Measurements from ENCODE around the gene TMEM132D. TPM values are rescaled to one million over a fixed set of nuclear protein-coding genes. Genes with fewer than 3 reads are reported as not detected.

The TMEM132D gene
- total and polyA plus RNA-seq, 4 donors = 0.06 to 0.20 (median 0.13) TPM

GRCh38 chr12:129351481-129351880 lies 552.3 kb downstream of the TMEM132D start:
- ATAC-seq (ENCODE audit: insufficient read depth, low FRiP score) (no peak), DNase-seq (no peak)
- no peak for TF ChIP-seq CTCF (IDR thresholded peaks at IDR 0.05; ENCODE audit: control extremely low read depth, extremely low read depth)

GRCh38 chr12:129339336-129339735 lies 564.5 kb downstream of the TMEM132D start:
- ATAC-seq (ENCODE audit: insufficient read depth, low FRiP score) = no peak
- no peak for DNase-seq
- peaks cover 0 to 6% (median 4%) of the 10 kb centered on the region in 4 donors for H3K9me3 ChIP-seq (ENCODE audit: control insufficient read depth in 4 of 4, insufficient read depth in 3 of 4, low read length in 3 of 4)
- H3K4me1 ChIP-seq (ENCODE audit: control insufficient read depth in 5 of 5, insufficient read depth in 5 of 5, low read length in 5 of 5) = no peaks in the 10 kb centered on the region
- TF ChIP-seq CTCF (IDR thresholded peaks at IDR 0.05; ENCODE audit: control extremely low read depth, extremely low read depth) = no peak
- 31 to 46% methylated on average over 7 of the region's 7 CpGs for WGBS, 2 donors
- no peaks in the 10 kb centered on the region for H3K36me3 ChIP-seq (ENCODE audit: control insufficient read depth in 4 of 4, insufficient read depth in 4 of 4, low read length in 4 of 4)
- no peak overlapping the region for H3K27ac ChIP-seq (ENCODE audit: low read depth in 1 of 2, low read length in 1 of 2)
- no peak overlapping the region for H3K4me3 ChIP-seq
- no peaks in the 10 kb centered on the region for H3K27me3 ChIP-seq (ENCODE audit: control insufficient read depth in 3 of 3, insufficient read depth in 3 of 3, low read length in 2 of 3)
- H3K9ac ChIP-seq (ENCODE audit: insufficient read depth in 1 of 2, low read length in 2 of 2) = no peak overlapping the region

More at GRCh38 chr12:129351481-129351880, 552.3 kb downstream of the TMEM132D start:
- H3K36me3 ChIP-seq (ENCODE audit: control insufficient read depth in 4 of 4, insufficient read depth in 4 of 4, low read length in 4 of 4) = no peaks in the 10 kb centered on the region
- H3K9ac ChIP-seq (ENCODE audit: insufficient read depth in 1 of 2, low read length in 2 of 2) = no peak overlapping the region
- WGBS, 2 donors = 93 to 96% methylated on average over 6 of the region's 6 CpGs
- no peak overlapping the region for H3K27ac ChIP-seq (ENCODE audit: low read depth in 1 of 2, low read length in 1 of 2)
- H3K9me3 ChIP-seq (ENCODE audit: control insufficient read depth in 4 of 4, insufficient read depth in 3 of 4, low read length in 3 of 4) = no peaks in the 10 kb centered on the region
- H3K27me3 ChIP-seq (ENCODE audit: control insufficient read depth in 3 of 3, insufficient read depth in 3 of 3, low read length in 2 of 3) = no peaks in the 10 kb centered on the region
- H3K4me1 ChIP-seq (ENCODE audit: control insufficient read depth in 5 of 5, insufficient read depth in 5 of 5, low read length in 5 of 5) = no peaks in the 10 kb centered on the region
- no peak overlapping the region for H3K4me3 ChIP-seq

GRCh38 chr12:129337413-129337812 lies 566.4 kb downstream of the TMEM132D start:
- Histone ChIP-seq H3K4me1 (ENCODE audit: control insufficient read depth in 5 of 5, insufficient read depth in 5 of 5, low read length in 5 of 5) (no peaks in the 10 kb centered on the region), H3K9me3 (ENCODE audit: control insufficient read depth in 4 of 4, insufficient read depth in 3 of 4, low read length in 3 of 4) (peaks cover 0 to 8% (median 5%) of the 10 kb centered on the region in 4 donors), H3K36me3 (ENCODE audit: control insufficient read depth in 4 of 4, insufficient read depth in 4 of 4, low read length in 4 of 4) (no peaks in the 10 kb centered on the region), H3K4me3 (no peak overlapping the region), H3K9ac (ENCODE audit: insufficient read depth in 1 of 2, low read length in 2 of 2) (no peak overlapping the region), H3K27ac (ENCODE audit: low read depth in 1 of 2, low read length in 1 of 2) (no peak overlapping the region), H3K27me3 (ENCODE audit: control insufficient read depth in 3 of 3, insufficient read depth in 3 of 3, low read length in 2 of 3) (no peaks in the 10 kb centered on the region)
- DNase-seq (no peak), ATAC-seq (ENCODE audit: insufficient read depth, low FRiP score) (no peak)
- TF ChIP-seq CTCF (IDR thresholded peaks at IDR 0.05; ENCODE audit: control extremely low read depth, extremely low read depth) = no peak
- 88 to 90% methylated on average over 17 of the region's 17 CpGs for WGBS, 2 donors

- Histone ChIP-seq H3K9ac (ENCODE audit: insufficient read depth in 1 of 2, low read length in 2 of 2) (no peak overlapping the region), H3K36me3 (ENCODE audit: control insufficient read depth in 4 of 4, insufficient read depth in 4 of 4, low read length in 4 of 4) (no peaks in the 10 kb centered on the region), H3K4me1 (ENCODE audit: control insufficient read depth in 5 of 5, insufficient read depth in 5 of 5, low read length in 5 of 5) (no peaks in the 10 kb centered on the region), H3K27me3 (ENCODE audit: control insufficient read depth in 3 of 3, insufficient read depth in 3 of 3, low read length in 2 of 3) (no peaks in the 10 kb centered on the region), H3K27ac (ENCODE audit: low read depth in 1 of 2, low read length in 1 of 2) (no peak overlapping the region), H3K4me3 (no peak overlapping the region), H3K9me3 (ENCODE audit: control insufficient read depth in 4 of 4, insufficient read depth in 3 of 4, low read length in 3 of 4) (peaks cover 0 to 8% (median 3%) of the 10 kb centered on the region in 4 donors)
- TF ChIP-seq CTCF (IDR thresholded peaks at IDR 0.05; ENCODE audit: control extremely low read depth, extremely low read depth) = no peak
- no peak for DNase-seq
- no peak for ATAC-seq (ENCODE audit: insufficient read depth, low FRiP score)
Observed at GRCh38 chr12:129335773-129336172, 568.1 kb downstream of the TMEM132D start.
